ENCODE results near the gene ST8SIA5. TPM values are rescaled to one million over a fixed set of nuclear protein-coding genes. Genes with fewer than 3 reads are reported as not detected.

Gene ST8SIA5
- total and polyA plus RNA-seq, 2 donors (not counting 3 experiments of a cell fraction or from before 2014, with no cell fraction given): 0.25 to 0.62 TPM

GRCh38 chr18:46789088-46789487, 32.2 kb upstream of the ST8SIA5 start:
- FAIRE-seq (no peak), DNase-seq (ENCODE audit: low read depth, low spot score) (no peak)
- CTCF ChIA-PET: no interaction called here
- H3K79me2 ChIP-seq (ENCODE audit: control insufficient read depth, insufficient read depth, low read length): no peaks in the 10 kb centered on the region
- H3K9me3 ChIP-seq (replicated peaks; ENCODE audit: control insufficient read depth, insufficient read depth, low read length): no peaks in the 10 kb centered on the region
- H3K9ac ChIP-seq (replicated peaks; ENCODE audit: extremely low read depth, insufficient read depth, low read length): no peak overlapping the region
- H3K27me3 ChIP-seq (ENCODE audit: control insufficient read depth in 2 of 2, insufficient read depth in 2 of 2, low read length in 2 of 2): no peaks in the 10 kb centered on the region
- POLR2A ChIA-PET: no interaction called here
- H4K20me1 ChIP-seq (replicated peaks; ENCODE audit: control insufficient read depth, extremely low read depth, insufficient read depth, low read length): no peaks in the 10 kb centered on the region
- H3K27ac ChIP-seq (ENCODE audit: insufficient read depth, low read depth, low read length): no peak overlapping the region
- H3K9me1 ChIP-seq (replicated peaks; ENCODE audit: control insufficient read depth, extremely low read depth, insufficient read depth, low read length): no peaks in the 10 kb centered on the region
- intact Hi-C loops (cut with micrococcal nuclease): no loop called here
- no peak overlapping the region for H3K4me3 ChIP-seq (replicated peaks in 1 of 3; ENCODE audit: insufficient read depth in 1 of 3, low read depth in 1 of 3, low read length in 3 of 3)
- TF ChIP-seq JUN (IDR thresholded peaks at IDR 0.05; ENCODE audit: borderline replicate concordance, insufficient read depth, insufficient read length, low read depth) (no peak), MAX (IDR thresholded peaks at IDR 0.05; ENCODE audit: insufficient read depth, insufficient read length) (no peak), GATA2 (IDR thresholded peaks at IDR 0.05; ENCODE audit: insufficient read depth, insufficient read length, low read depth, low read length) (no peak), POLR2A (IDR thresholded peaks at IDR 0.05; ENCODE audit: low read depth, low read length) (no peak), MYC (IDR thresholded peaks at IDR 0.05; ENCODE audit: low read depth, low read length) (no peak), EZH2 (IDR thresholded peaks at IDR 0.05; ENCODE audit: borderline replicate concordance, low read depth, low read length, severe bottlenecking) (no peak), CTCF (IDR thresholded peaks at IDR 0.05; ENCODE audit: extremely low read depth in 1 of 2, insufficient read depth in 1 of 2, low read depth in 1 of 2, low read length in 2 of 2) (no peak), FOS (IDR thresholded peaks at IDR 0.05; ENCODE audit: borderline replicate concordance, insufficient read depth, low read length) (no peak), POLR2AphosphoS5 (IDR thresholded peaks at IDR 0.05; ENCODE audit: insufficient read depth, low read depth, low read length) (no peak)
- H2AFZ ChIP-seq (ENCODE audit: low read depth, low read length): no peak overlapping the region
- H3K4me2 ChIP-seq (ENCODE audit: insufficient read depth, low read length): no peak overlapping the region
- dilution Hi-C loops (cut with MboI; ENCODE audit: extremely low pct_ligation_motif_present, low sequenced_read_pairs): no loop called here
- H3K36me3 ChIP-seq (ENCODE audit: control insufficient read depth in 2 of 2, extremely low read depth in 1 of 2, insufficient read depth in 2 of 2, low read length in 2 of 2): no peaks in the 10 kb centered on the region
- no TSS peak for BruUV-seq (replicated peaks)
- H3K4me1 ChIP-seq (ENCODE audit: control insufficient read depth, extremely low read depth, insufficient read depth, low read length): no peaks in the 10 kb centered on the region

Measured in endothelial cell of umbilical vein (primary cell).